GM12878 (cell line): ENCODE data around the gene CROCC. TPM values are rescaled to one million over a fixed set of nuclear protein-coding genes. Genes with fewer than 3 reads are reported as not detected.
"Not testable (repeated sequence)": the region's sequence is repeated elsewhere in the genome, so short reads cannot be mapped to it uniquely, and the experiment has no call there.

Source experiments
- ATAC-seq: fragments of 200-7000 bp; cut with Tn5 transposase; 3 replicates; pipeline ENCODE4 v1.9.1; 2020; ENCODE audit warnings: mild to moderate bottlenecking, moderate library complexity
- BruUV-seq: library from RNA; stranded (reverse); fragments of 400-500 nt; replicated peaks from 2 replicates; lab custom pipeline; 2021; lab: Mats Ljungman, UMichigan
- CTCF ChIA-PET: fragments of 300-600 bp; sonication (Branson Sonifier 250); formaldehyde crosslinking; extraction: SDS; loops from one replicate; lab custom pipeline; 2021; ENCODE audit warnings: inconsistent platforms; lab: Yijun Ruan, JAX
- POLR2A ChIA-PET: fragments of 350-600 bp; formaldehyde crosslinking; extraction: SDS; loops from one replicate; lab custom pipeline; 2021; ENCODE audit warnings: inconsistent platforms; lab: Charles Lee
- RAD21 ChIA-PET: fragments of 300-600 bp; sonication (Branson Sonifier 250); formaldehyde crosslinking; loops from one replicate; lab custom pipeline; 2023; ENCODE audit warnings: antibody characterized with exemption; ENCODE audit not compliant: unreplicated experiment; lab: Charles Lee
- SMC1A ChIA-PET: fragments of 300-600 bp; sonication (Branson Sonifier 250); formaldehyde crosslinking; loops from one replicate; lab custom pipeline; 2023; ENCODE audit not compliant: unreplicated experiment, uncharacterized antibody; lab: Charles Lee
- DNase-seq: peaks from one replicate; pipeline ENCODE4 v3.0.0-alpha.2; 2011; ENCODE audit warnings: low read depth, low spot score
- FAIRE-seq: peaks from 3 replicates; lab custom pipeline; 2011; peaks lifted over from hg19 to GRCh38; lab: Jason Lieb, UNC
- H2AFZ ChIP-seq: 2 replicates; pipeline ENCODE4 v1.6.0; 2011; ENCODE audit warnings: low read depth, low read length, control low read depth; ENCODE audit not compliant: control insufficient read depth
- H3K27ac ChIP-seq: 2 replicates; pipeline ENCODE4 v1.5.1; 2011; ENCODE audit warnings: control low read depth; ENCODE audit not compliant: control insufficient read depth, insufficient read depth
- H3K27me3 ChIP-seq, 2 experiments: replicated peaks in 1 of 2; 2 replicates each; pipeline versions ENCODE4 v1.6.0 to v1.6.1; 2011; ENCODE audit warnings: low read length in 1 of 2; ENCODE audit not compliant: control insufficient read depth in 2 of 2, insufficient read depth in 2 of 2
- H3K36me3 ChIP-seq, 2 experiments: 2 replicates each; pipeline ENCODE4 v1.5.1; 2011; ENCODE audit warnings: low read length in 1 of 2; ENCODE audit not compliant: control insufficient read depth in 2 of 2, insufficient read depth in 2 of 2
- H3K4me1 ChIP-seq: 2 replicates; pipeline ENCODE4 v1.6.1; 2011; ENCODE audit warnings: mild to moderate bottlenecking, low read length, moderate library complexity, mixed read lengths; ENCODE audit not compliant: control insufficient read depth, insufficient read depth
- H3K4me2 ChIP-seq: 2 replicates; pipeline ENCODE4 v1.6.0; 2011; ENCODE audit warnings: control low read depth; ENCODE audit not compliant: control insufficient read depth, insufficient read depth
- H3K4me3 ChIP-seq: fragments of 200-600 bp; sonication (generic); 2 replicates; pipeline ENCODE4 v1.5.1; 2016
- H3K79me2 ChIP-seq: 2 replicates; pipeline ENCODE4 v1.6.0; 2011; ENCODE audit warnings: low read length; ENCODE audit not compliant: control insufficient read depth, insufficient read depth
- H3K9ac ChIP-seq: 2 replicates; pipeline ENCODE4 v1.8.0; 2011; ENCODE audit warnings: low read length, control low read depth, mixed read lengths; ENCODE audit not compliant: control insufficient read depth, insufficient read depth
- H3K9me3 ChIP-seq: replicated peaks from 3 replicates; pipeline ENCODE4 v1.5.1; 2011; ENCODE audit warnings: mild to moderate bottlenecking, low read length; ENCODE audit not compliant: control insufficient read depth, insufficient read depth
- H4K20me1 ChIP-seq: 2 replicates; pipeline ENCODE4 v1.6.0; 2011; ENCODE audit not compliant: control insufficient read depth, insufficient read depth
- WGBS: methylation state at CpG from one replicate; pipeline ENCODE4 v1.1.6; 2016; ENCODE audit warnings: low lambda C conversion rate; ENCODE audit not compliant: insufficient replicate concordance, insufficient coverage; ENCODE audit errors: missing lambda C conversion rate; 5-methylcytosine and 5-hydroxymethylcytosine counted together
- in situ Hi-C: fragments of 300-500 bp; cut with MboI; formaldehyde crosslinking; loops from 9 replicates; pipeline ENCODE4 v1.14.3; 2018; ENCODE audit warnings: mixed read lengths
- intact Hi-C: fragments of 100-400 bp; cut with micrococcal nuclease; formaldehyde crosslinking; loops from one replicate; pipeline ENCODE4 v1.14.2; 2022; ENCODE audit not compliant: unreplicated experiment
- polyA plus RNA-seq, 11 experiments: library from polyadenylated mRNA; depleted of rRNA in 4 of 11; unstranded in 6 of 11; stranded (reverse) in 5 of 11; fragments of >200 nt; fragmentation: Nextera tagmentation in 4 of 11; fragmentation: Illumina TruSeq in 1 of 11; extraction: Ambion mirVana in 4 of 11; extraction: Trizol in 1 of 11; gene quantifications; 1 replicate in 1 of 11; 2 replicates in 10 of 11; pipeline versions ENCODE4 v1.2.1 to v1.2.3, GENCODE V29; 2011 to 2016; ENCODE audit warnings: inconsistent platforms in 2 of 11, missing spikeins in 2 of 11, low read depth in 1 of 11
- total RNA-seq, 4 experiments: library from RNA; depleted of rRNA in 3 of 4; stranded (reverse); fragments of >200 nt in 3 of 4; fragmentation: Illumina TruSeq in 1 of 4; extraction: Trizol in 1 of 4; gene quantifications; 2 replicates each; pipeline versions ENCODE4 v1.2.1 to v1.2.3, GENCODE V29; 2013 to 2021

CROCC gene
- total and polyA plus RNA-seq, 10 of the 15 experiments (the other 5 are each of a cell fraction or from before 2014, with no cell fraction given), result 0.04 to 5.5 (median 2.3) TPM

- intact Hi-C loops, DNase-seq, BruUV-seq, H3K4me3 ChIP-seq, H3K9ac ChIP-seq, FAIRE-seq, CTCF ChIA-PET, H4K20me1 ChIP-seq, H3K4me2 ChIP-seq, H3K4me1 ChIP-seq, in situ Hi-C loops, H3K79me2 ChIP-seq, H3K36me3 ChIP-seq, H3K27ac ChIP-seq, H3K9me3 ChIP-seq, ATAC-seq, POLR2A ChIA-PET, H2AFZ ChIP-seq, H3K27me3 ChIP-seq, RAD21 ChIA-PET: not testable (repeated sequence)
- 57% methylated on average over 24 of the region's 24 CpGs for WGBS
- SMC1A ChIA-PET, result interaction anchor here (0.6 kb wide), 1 partner anchor 308 kb away, joined by 3 read pairs; no protein-coding TSS in a partner anchor
These were observed 7.7 kb downstream of the CROCC start for GRCh38 chr1:16929146-16930041.

- RAD21 ChIA-PET, H3K4me3 ChIP-seq, H3K4me2 ChIP-seq, CTCF ChIA-PET, H4K20me1 ChIP-seq, H3K9ac ChIP-seq, in situ Hi-C loops, SMC1A ChIA-PET, POLR2A ChIA-PET, DNase-seq, intact Hi-C loops, H3K4me1 ChIP-seq, H2AFZ ChIP-seq, H3K27me3 ChIP-seq, H3K79me2 ChIP-seq, H3K27ac ChIP-seq, BruUV-seq, H3K36me3 ChIP-seq, ATAC-seq, FAIRE-seq, H3K9me3 ChIP-seq: not testable (repeated sequence)
- WGBS, result 59% methylated on average over 18 of the region's 18 CpGs
These were observed 9.6 kb downstream of the CROCC start for GRCh38 chr1:16931206-16931934.

DNA sequence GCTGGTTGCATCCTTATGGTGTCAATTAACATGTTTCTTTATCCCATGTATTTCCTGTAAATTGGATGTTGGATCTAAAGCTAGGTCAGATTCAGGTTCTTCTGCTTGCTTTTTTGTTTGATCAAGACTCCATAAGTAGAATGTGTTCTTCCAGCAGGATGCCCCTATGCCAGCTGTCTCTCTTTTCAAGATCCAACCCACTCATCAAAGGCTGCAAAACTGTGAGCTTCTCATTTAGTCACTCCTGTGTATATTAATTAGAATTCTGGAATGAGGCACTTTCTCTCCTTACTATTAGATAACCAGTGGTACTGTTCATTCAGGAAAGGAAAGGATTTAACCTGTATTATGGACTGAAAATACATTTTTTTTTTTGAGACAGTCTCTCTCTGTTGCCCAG lies 12.2 kb downstream of the CROCC start:
- H3K27ac ChIP-seq, SMC1A ChIA-PET, H3K4me3 ChIP-seq, H3K36me3 ChIP-seq, in situ Hi-C loops, BruUV-seq, DNase-seq, H3K79me2 ChIP-seq, CTCF ChIA-PET, POLR2A ChIA-PET, H3K27me3 ChIP-seq, H3K9ac ChIP-seq, H3K9me3 ChIP-seq, FAIRE-seq, H3K4me1 ChIP-seq, H2AFZ ChIP-seq, RAD21 ChIA-PET, ATAC-seq, H3K4me2 ChIP-seq, H4K20me1 ChIP-seq, intact Hi-C loops: not testable (repeated sequence)
